Transverse colon (tissue), 4 donors: Measurements from ENCODE around the gene PSMG2. TPM values are rescaled to one million over a fixed set of nuclear protein-coding genes. Genes with fewer than 3 reads are reported as not detected.
A peak's percentile ranks its signal among the peaks of the same experiment; 100 is the strongest.

Experiments
- DNase-seq: peaks from one replicate; pipeline ENCODE4 v3.0.0-alpha.2; 2019
- H3K27ac ChIP-seq, 4 donors: fragments of 200-600 bp; sonication (generic); 2 replicates each; pipeline ENCODE4 v1.5.1; 2016 to 2018; ENCODE audit warnings: inconsistent platforms in 4 of 4
- H3K27me3 ChIP-seq: fragments of 200-600 bp; sonication (generic); 2 replicates; pipeline ENCODE4 v1.5.1; 2017; ENCODE audit warnings: inconsistent platforms
- H3K36me3 ChIP-seq, 4 donors: fragments of 200-600 bp; sonication (generic); 2 replicates each; pipeline ENCODE4 v1.5.1; 2017 to 2019; ENCODE audit warnings: inconsistent platforms in 4 of 4
- H3K4me1 ChIP-seq, 4 donors: fragments of 200-600 bp; sonication (generic); 2 replicates each; pipeline ENCODE4 v1.5.1; 2017 to 2020; ENCODE audit warnings: inconsistent platforms in 4 of 4
- H3K4me3 ChIP-seq, 4 donors: fragments of 200-600 bp; sonication (generic); 1 replicate in 1 of 4; 2 replicates in 3 of 4; pipeline versions ENCODE4 v1.5.1 to v1.6.1; 2017 to 2019; ENCODE audit warnings: inconsistent platforms in 4 of 4
- H3K9me3 ChIP-seq, 2 donors: fragments of 200-600 bp; sonication (generic); 2 replicates each; pipeline ENCODE4 v1.5.1; 2017 to 2019; ENCODE audit warnings: inconsistent platforms in 2 of 2
- CTCF ChIP-seq, 5 experiments: fragments of 200-600 bp in 3 of 5; fragments of 450-650 bp in 2 of 5; sonication (generic) in 3 of 5; IDR thresholded peaks; 1 replicate in 2 of 5; 2 replicates in 3 of 5; pipeline ENCODE4 v1.5.1; 2016 to 2017; ENCODE audit warnings: antibody characterized with exemption in 5 of 5, inconsistent platforms in 3 of 5, mild to moderate bottlenecking in 2 of 5, moderate library complexity in 1 of 5
- EP300 ChIP-seq: sonication (generic); formaldehyde crosslinking; IDR thresholded peaks from one replicate; pipeline ENCODE4 v1.6.1; 2017; ENCODE audit warnings: antibody characterized with exemption, low read depth
- POLR2A ChIP-seq: fragments of 450-650 bp; IDR thresholded peaks from one replicate; pipeline ENCODE4 v1.6.1; 2016; ENCODE audit warnings: antibody characterized with exemption, mild to moderate bottlenecking, moderate library complexity
- POLR2AphosphoS5 ChIP-seq, 3 donors: sonication (generic); formaldehyde crosslinking; IDR thresholded peaks; one replicate each; pipeline ENCODE4 v1.6.1; 2016; ENCODE audit warnings: antibody characterized with exemption in 3 of 3
- WGBS, 2 donors: methylation state at CpG; one replicate each; pipeline ENCODE4 v1.1.5; 2018; ENCODE audit warnings: low coverage in 1 of 2; 5-methylcytosine and 5-hydroxymethylcytosine counted together
- in situ Hi-C, 4 donors: fragments of 200-750 bp; cut with MboI; loops; one replicate each; pipeline versions ENCODE4 v1.15.0 to v1.15.1; 2017; ENCODE audit warnings: low sequenced_read_pairs in 3 of 4, low pct_ligation_motif_present in 1 of 4, low pct_unique_long_range_greater_than_20kb in 1 of 4
- intact Hi-C: fragments of 100-400 bp; cut with DNase I; formaldehyde crosslinking; loops from one replicate; pipeline ENCODE4 v1.15.1; 2023; ENCODE audit warnings: low total_unique reads
- total RNA-seq, 4 donors: library from RNA; depleted of rRNA; stranded (reverse); fragments of >200 nt; gene quantifications; one replicate each; pipeline ENCODE4 v1.1.0, GENCODE V29; 2016

The PSMG2 gene
- total RNA-seq, 4 donors from 2014 or later = 14.7 to 80.4 (median 55.0) TPM

GRCh38 chr18:12737243-12737902 lies 34.5 kb downstream of the PSMG2 start:
- TF ChIP-seq EP300 (no peak), POLR2A (no peak), POLR2AphosphoS5 (IDR thresholded peaks at IDR 0.05) (no peak), CTCF (IDR thresholded peaks at IDR 0.05) (no peak)
- in situ Hi-C loops = loop anchor here in 3 of 4 donors (10.0 to 25.0 kb wide), 2 partner anchors 197 to 425 kb away; no protein-coding TSS in a partner anchor
- no peaks in the 10 kb centered on the region for H3K36me3 ChIP-seq
- H3K27ac ChIP-seq = no peak overlapping the region
- H3K4me1 ChIP-seq = no peaks in the 10 kb centered on the region
- 87 to 89% methylated on average over 10 to 19 of the region's 19 CpGs for WGBS, 2 donors
- intact Hi-C loops = no loop called here
- no peaks in the 10 kb centered on the region for H3K9me3 ChIP-seq
- no peak overlapping the region for H3K4me3 ChIP-seq
- no peaks in the 10 kb centered on the region for H3K27me3 ChIP-seq
- no peak for DNase-seq

- Histone ChIP-seq H3K9me3 (no peaks in the 10 kb centered on the region), H3K27ac (no peak overlapping the region), H3K4me1 (no peaks in the 10 kb centered on the region), H3K27me3 (no peaks in the 10 kb centered on the region), H3K4me3 (no peak overlapping the region), H3K36me3 (no peaks in the 10 kb centered on the region)
- in situ Hi-C loops = loop anchor here in 3 of 4 donors (10.0 to 25.0 kb wide), 3 partner anchors 153 to 421 kb away; no protein-coding TSS in a partner anchor
- TF ChIP-seq POLR2A (no peak), POLR2AphosphoS5 (IDR thresholded peaks at IDR 0.05) (no peak)
- no peak for DNase-seq
- 79 to 89% methylated on average over 4 to 6 of the region's 6 CpGs for WGBS, 2 donors
- intact Hi-C loops = no loop called here
These were observed 38.5 kb downstream of the PSMG2 start for GRCh38 chr18:12741351-12741750.

GRCh38 chr18:12742453-12742852 lies 39.6 kb downstream of the PSMG2 start:
- intact Hi-C loops = no loop called here

GRCh38 chr18:12744103-12744502 lies 41.3 kb downstream of the PSMG2 start:
- intact Hi-C loops (no loop called here), in situ Hi-C loops (loop anchor here in 3 of 4 donors (10.0 to 25.0 kb wide), 3 partner anchors 151 to 418 kb away; no protein-coding TSS in a partner anchor)
- H3K9me3 ChIP-seq = no peaks in the 10 kb centered on the region
- H3K36me3 ChIP-seq = no peaks in the 10 kb centered on the region
- H3K4me1 ChIP-seq = no peaks in the 10 kb centered on the region
- WGBS, 2 donors = 0% methylated on average over 2 of the region's 2 CpGs
- TF ChIP-seq CTCF (IDR thresholded peaks at IDR 0.05) (peak; percentile 47 to 54 (median 48)), POLR2AphosphoS5 (IDR thresholded peaks at IDR 0.05) (no peak)
- H3K27ac ChIP-seq = no peak overlapping the region
- no peaks in the 10 kb centered on the region for H3K27me3 ChIP-seq
- DNase-seq = no peak
- no peak overlapping the region for H3K4me3 ChIP-seq

More at GRCh38 chr18:12742453-12742852, 39.6 kb downstream of the PSMG2 start:
- WGBS, 2 donors = 60 to 83% methylated on average over 5 of the region's 5 CpGs
- H3K4me3 ChIP-seq = no peak overlapping the region
- no peaks in the 10 kb centered on the region for H3K9me3 ChIP-seq
- DNase-seq = no peak
- in situ Hi-C loops = loop anchor here in 3 of 4 donors (10.0 to 25.0 kb wide), 3 partner anchors 152 to 420 kb away; no protein-coding TSS in a partner anchor
- no peaks in the 10 kb centered on the region for H3K4me1 ChIP-seq
- TF ChIP-seq POLR2A (no peak), EP300 (no peak), CTCF (IDR thresholded peaks at IDR 0.05) (no peak), POLR2AphosphoS5 (IDR thresholded peaks at IDR 0.05) (no peak)
- H3K27me3 ChIP-seq = no peaks in the 10 kb centered on the region
- no peaks in the 10 kb centered on the region for H3K36me3 ChIP-seq
- H3K27ac ChIP-seq = no peak overlapping the region
